GM12873 (cell line): ENCODE results near the gene ABCA12.

Source experiments
- CTCF ChIP-seq: IDR thresholded peaks from 2 replicates; pipeline ENCODE4 v1.5.1; 2012; ENCODE audit warnings: low read depth, mild to moderate bottlenecking, moderate library complexity, low read length, control low read depth; ENCODE audit not compliant: insufficient read depth; ENCODE audit errors: missing control alignments

The ABCA12 gene

GRCh38 chr2:215083146-215083545, 55.3 kb downstream of the ABCA12 start:
- TF ChIP-seq CTCF = no peak

GRCh38 chr2:215082446-215082845, 56.0 kb downstream of the ABCA12 start:
- TF ChIP-seq CTCF = no peak

GRCh38 chr2:215080545-215080944, 57.9 kb downstream of the ABCA12 start:
- TF ChIP-seq CTCF = no peak

GRCh38 chr2:215071676-215072075, 66.8 kb downstream of the ABCA12 start:
- TF ChIP-seq CTCF = no peak

GRCh38 chr2:215068399-215068798, 70.0 kb downstream of the ABCA12 start:
- no peak for TF ChIP-seq CTCF

- TF ChIP-seq CTCF = no peak
Observed at GRCh38 chr2:215066124-215066523, 72.3 kb downstream of the ABCA12 start.

- TF ChIP-seq CTCF = no peak
Observed at GRCh38 chr2:215063526-215063925, 74.9 kb downstream of the ABCA12 start.
